PC-9 (cell line): ENCODE measurements around the gene SORBS1.

ENCODE experiments used
- EZH2 ChIP-seq: fragments of 200-600 bp; sonication (generic); IDR thresholded peaks from 2 replicates; pipeline ENCODE4 v1.8.0; 2017; ENCODE audit warnings: antibody characterized with exemption, low read depth
- TF ChIP-seq, protein P1 (sequence below): fragments of 200-600 bp; sonication (generic); conservative IDR thresholded peaks from 2 replicates; pipeline ENCODE4 v1.6.1; 2017; ENCODE audit warnings: mixed run types, antibody characterized with exemption, mild to moderate bottlenecking, moderate library complexity

DNA sequence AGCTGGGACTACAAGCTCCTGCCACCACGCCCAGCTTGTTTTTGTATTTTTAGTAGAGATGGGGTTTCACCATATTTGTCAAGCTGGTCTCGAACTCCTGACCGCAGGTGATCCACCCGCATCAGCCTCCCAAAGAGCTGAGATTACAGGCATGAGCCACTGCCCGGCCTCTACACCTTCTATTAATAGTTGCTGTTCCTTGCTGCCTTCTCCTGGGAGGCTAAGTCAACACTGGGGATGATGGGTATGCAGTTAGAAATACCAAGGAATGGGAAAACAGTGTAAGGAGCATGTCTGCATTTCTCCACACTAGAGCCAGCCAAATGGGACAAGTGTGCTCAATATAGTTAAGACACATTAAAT, 173.1 kb downstream of the SORBS1 start:
- TF ChIP-seq, protein P1, sequence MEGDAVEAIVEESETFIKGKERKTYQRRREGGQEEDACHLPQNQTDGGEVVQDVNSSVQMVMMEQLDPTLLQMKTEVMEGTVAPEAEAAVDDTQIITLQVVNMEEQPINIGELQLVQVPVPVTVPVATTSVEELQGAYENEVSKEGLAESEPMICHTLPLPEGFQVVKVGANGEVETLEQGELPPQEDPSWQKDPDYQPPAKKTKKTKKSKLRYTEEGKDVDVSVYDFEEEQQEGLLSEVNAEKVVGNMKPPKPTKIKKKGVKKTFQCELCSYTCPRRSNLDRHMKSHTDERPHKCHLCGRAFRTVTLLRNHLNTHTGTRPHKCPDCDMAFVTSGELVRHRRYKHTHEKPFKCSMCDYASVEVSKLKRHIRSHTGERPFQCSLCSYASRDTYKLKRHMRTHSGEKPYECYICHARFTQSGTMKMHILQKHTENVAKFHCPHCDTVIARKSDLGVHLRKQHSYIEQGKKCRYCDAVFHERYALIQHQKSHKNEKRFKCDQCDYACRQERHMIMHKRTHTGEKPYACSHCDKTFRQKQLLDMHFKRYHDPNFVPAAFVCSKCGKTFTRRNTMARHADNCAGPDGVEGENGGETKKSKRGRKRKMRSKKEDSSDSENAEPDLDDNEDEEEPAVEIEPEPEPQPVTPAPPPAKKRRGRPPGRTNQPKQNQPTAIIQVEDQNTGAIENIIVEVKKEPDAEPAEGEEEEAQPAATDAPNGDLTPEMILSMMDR = no peak
- TF ChIP-seq EZH2 = no peak
